Posterior cingulate gyrus (tissue), 11 donors: ENCODE results near the gene CREM.

Experiments
- DNase-seq, 10 donors: peaks; one replicate each; pipeline versions ENCODE4 v3.0.0 to v3.0.0-alpha.2; 2020 to 2021; ENCODE audit warnings: mixed read lengths in 3 of 10
- intact Hi-C: fragments of 100-400 bp; cut with DNase I; formaldehyde crosslinking; loops from one replicate; pipeline ENCODE4 v1.15.1; 2023

The CREM gene

DNA sequence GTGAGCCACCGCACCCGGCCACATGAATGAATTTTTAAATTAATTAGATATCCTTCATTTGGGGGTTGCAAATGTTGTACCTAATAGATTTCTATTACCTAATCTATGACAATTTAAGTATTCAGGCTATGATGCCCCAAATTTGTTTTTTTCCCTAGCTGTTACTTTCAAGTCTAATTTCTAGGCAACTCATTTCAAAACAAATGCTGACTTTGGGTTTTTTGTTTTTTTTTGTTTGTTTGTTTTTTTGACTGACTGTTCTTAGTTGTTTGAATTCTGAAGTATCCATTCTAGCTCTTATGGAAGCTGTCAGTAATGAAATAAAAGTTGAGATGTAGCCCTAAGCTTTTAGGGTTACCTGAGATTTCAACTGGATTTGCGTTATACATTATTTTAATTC, 62.3 kb downstream of the CREM start:
- DNase-seq = no peak
- intact Hi-C loops = no loop called here

DNA sequence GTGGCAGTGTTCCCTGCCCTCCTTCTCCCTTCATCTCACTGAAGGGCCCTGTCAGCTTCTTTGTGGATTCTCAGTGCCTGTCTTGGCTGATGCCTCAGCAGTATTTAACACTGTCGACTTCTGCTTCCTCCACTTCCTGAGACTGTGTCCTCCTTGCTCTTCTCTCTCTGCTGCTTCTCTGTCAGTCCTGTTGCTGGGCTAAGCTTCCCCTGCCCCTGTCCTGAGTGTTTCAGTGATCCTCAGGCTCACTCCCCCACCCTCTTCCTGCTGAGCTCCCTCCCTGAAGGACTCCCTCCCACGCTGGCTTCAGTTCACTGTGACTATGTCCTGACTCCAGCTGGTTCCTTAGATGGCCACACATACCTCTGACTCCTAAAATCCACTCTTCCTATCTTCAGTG, 64.9 kb downstream of the CREM start:
- intact Hi-C loops = no loop called here
- DNase-seq = no peak

DNA sequence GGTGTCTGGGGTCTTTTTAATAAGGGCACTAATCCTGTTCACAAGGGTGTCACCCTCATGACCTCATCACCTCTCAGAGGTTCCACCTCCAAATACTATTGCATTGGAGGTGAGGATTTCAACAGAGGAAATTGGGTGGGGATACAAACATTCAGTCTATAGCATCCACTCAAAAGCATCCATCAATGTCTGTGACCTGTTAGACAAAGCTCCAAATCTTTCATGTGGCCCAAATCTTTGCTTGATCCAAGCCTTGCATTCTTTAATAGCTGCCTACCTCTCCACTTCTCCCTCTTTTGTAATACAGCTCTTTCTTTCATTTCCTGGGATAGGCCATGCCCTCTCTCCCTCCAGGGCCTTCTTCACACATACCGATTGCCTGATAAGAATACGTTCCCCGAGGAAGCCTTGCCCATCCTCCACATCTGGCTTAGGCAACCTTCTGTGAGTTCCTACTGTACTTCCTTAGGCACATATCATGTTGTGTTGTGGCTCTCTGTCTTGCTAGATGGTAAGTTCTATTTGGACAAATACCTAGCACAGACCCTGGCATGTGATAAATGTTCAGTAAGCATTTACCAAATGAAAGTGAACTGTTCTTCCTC, 66.1 kb downstream of the CREM start:
- intact Hi-C loops = no loop called here

DNA sequence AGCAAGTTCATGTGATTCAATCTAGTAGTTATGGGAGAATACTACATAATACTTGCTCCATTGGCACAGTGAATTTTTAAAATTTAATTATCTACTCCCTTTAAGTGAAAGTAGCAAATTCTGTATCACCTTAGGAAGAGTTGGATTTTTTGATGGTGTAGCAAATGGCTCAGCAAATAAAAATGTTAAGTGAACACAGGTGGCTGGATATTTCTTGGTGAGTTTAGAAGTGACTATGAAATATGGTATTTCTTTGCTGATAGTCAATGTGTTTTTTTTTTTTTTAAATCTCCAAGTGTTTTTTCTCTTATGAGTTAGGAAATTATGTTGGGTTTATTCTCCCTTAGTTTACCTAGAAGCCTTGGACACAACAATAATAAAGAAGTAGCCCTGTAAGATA, 67.8 kb downstream of the CREM start:
- intact Hi-C loops = no loop called here

More for the DNA sequence above, 66.1 kb downstream of the CREM start:
- DNase-seq = no peak

DNA sequence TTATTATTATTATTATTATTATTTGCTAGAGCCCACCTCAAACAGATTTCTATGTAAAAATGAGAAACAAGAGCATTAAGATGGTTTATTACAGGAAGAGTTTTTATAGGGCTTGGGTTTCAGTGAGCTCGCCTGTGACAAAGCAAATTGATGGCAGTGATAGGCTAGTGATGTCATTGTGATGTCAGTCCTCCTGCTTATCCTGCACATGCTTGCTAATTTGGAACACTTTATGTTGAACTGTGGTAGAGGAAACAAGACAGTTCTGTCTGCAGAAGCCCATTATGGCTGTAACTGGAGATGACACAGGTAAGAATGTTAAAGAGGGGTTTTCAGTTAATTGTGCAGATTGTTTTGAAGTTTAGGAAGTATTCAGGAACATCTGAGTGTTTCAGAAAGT, 68.3 kb downstream of the CREM start:
- intact Hi-C loops = no loop called here
- DNase-seq = no peak

More for the DNA sequence above, 67.8 kb downstream of the CREM start:
- no peak for DNase-seq

DNA sequence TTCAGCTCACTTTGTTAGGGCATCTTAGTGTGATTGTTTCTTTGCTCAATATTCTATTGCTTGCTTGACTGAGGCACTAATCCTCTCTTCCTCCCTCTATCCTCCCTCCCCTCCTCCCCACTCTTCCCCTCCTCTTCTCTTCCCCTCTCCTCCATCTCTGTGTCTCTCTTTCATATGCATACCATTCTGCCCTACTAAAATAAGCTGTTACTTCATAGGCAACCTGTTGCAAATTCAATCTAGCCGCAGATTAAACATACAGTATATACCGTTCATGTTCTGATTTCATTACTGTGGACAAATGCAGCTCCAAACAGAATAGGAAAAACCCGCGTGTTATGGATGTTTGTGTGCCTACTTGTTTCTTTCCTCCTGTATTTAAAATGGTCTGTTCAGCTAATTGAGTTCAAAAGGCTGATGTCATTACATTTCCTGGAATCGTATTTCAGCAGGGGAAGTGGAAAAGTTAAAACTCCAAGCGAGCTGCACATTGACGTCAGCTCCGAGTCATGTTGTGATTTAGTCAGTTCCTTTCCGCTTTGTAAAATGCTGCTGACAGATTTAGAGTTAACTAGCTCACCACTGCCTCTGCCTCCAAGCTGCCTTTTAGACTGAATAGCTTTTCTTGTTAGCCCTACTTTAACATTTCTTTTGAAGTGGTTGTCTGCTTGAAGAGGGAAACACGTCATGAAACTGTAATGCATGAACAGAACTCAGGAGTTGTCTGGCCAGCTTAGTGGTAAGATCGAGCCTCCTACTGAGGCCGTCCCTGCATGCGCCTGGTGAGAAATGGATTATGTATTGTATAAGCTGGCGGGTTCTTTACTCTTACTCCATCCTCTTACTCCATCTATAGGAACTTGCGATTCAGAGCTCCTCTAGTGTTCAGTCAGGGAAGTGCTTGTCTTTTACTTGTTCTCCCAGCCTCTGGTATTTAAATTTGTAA, 69.0 kb downstream of the CREM start:
- peak in 1 of 10 donors; percentile 26 for DNase-seq
- intact Hi-C loops = loop anchor here (2.0 kb wide), 1 partner anchor 69 kb away; the partner anchor contains the start of gene CREM

DNA sequence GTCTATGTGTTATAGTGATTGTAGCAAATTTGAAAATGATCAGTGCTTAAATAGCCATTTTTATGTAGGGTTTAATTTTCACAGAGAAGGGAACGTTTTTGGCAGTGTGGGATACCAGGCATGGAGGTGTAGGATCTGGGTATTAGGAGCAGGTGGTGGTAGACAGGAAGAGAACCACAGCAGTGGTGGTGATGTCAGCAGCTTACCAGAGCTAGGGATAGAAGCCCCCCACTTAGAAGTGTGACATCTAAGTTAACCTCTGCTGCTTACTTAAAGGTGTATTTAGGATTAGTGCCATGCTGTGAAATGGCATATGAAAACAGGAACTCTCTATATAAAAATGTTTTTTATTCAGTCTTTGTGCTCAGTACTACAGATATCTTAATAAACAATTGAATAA, 73.8 kb downstream of the CREM start:
- DNase-seq = no peak
- intact Hi-C loops = no loop called here

DNA sequence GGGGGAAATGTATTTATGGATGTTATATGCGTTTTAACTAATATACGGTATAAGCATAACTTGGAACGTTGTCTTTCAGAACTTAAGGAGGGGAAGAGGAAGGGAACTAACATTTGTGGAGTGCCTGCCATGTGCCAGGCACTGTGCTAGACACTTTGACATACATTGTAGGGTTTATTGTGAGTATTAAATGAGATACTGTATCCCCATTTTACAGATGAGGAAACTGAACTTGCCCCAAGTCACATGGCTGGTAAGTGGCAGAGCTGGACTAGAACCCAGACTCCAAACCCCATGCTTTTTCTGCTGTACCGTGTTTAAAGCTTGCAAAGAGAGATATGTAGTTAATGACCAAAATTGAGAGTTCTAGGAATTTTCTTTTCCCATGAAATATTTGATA, 74.6 kb downstream of the CREM start:
- intact Hi-C loops = no loop called here
- DNase-seq = no peak

DNA sequence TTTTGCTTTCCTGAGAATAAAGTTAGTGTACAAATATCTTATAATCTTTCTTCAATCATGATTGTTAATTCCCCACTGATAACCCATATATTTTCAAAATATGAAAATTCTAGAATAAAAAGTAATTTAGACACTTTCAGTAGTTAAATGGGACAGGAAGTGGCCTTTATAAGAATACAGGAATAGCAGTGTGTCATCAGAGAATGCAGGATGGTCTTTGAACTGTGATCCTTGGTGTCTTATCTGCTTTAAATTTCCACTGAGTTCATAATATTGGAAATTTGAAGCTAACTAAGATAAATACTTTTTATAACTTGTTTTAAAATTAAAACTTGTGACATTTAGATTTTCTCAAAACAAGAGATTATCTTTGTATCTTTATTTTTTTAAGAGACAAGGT, 75.4 kb downstream of the CREM start:
- DNase-seq = no peak
- intact Hi-C loops = no loop called here

DNA sequence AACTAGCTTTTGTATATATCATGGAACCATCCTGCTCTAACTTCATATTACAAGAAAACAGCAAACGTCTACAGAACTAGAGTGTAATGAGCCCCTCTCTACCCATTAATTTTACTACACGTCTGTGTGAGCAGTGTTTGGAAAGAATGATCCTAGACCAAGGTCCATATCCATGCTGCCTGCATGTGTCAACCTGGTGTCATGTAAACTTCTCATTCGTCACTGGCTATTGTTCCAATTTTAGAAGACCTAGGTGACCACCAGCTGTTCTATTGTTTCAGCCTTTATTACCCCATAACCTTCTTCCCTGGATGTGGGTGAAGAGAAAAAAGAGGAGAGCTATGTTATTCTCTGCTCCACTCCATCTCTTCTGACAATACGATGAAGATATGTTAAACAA, 77.1 kb downstream of the CREM start:
- intact Hi-C loops = no loop called here
- DNase-seq = no peak

DNA sequence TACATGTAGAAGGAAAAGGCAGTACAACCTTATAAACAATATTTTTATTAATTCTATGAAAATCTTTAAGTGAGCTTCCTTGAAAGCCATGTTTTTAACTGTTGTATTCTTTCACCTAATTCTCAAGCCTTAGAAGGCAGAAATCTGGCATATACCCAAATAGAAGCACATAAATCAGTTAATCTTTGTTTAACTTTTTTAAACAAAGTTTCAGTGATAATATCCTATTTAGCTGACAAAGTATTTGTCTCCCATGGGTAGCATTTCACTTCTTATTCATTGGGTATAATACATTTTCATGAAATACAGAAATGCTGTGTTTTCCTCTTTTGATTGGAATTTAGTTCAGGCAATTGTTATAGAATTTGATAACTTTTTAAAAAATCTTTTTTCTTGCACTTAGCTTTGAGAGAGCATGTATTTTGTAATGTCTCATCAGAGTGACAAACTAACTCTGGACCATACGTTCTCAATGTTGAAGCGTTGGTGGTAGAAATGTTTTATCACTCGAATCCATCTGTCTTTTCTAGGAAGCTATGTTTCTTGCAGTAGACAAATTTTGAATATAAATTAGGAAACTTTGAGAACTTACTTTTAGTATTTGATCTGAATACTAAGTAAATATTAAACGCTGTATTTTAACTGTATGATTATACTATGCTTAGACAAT, 78.1 kb downstream of the CREM start:
- DNase-seq = no peak
- intact Hi-C loops = no loop called here

DNA sequence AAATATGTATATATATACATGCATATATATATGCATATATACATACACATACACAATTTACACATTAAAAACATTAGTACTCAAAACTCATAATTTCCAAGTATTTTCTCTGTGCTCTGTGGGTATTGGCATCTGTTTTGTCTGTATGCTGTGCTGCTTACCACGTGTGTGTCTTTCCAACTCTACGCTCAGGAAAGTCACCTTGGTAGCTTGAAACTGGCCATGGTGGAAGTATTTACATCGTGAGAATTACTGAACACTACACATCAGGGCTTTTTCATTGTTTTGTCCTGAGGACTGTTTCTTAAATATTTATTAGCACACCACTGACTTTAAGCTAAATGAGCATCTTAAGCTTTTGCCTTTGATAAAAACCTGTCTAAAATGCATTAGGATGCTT, 79.6 kb downstream of the CREM start:
- intact Hi-C loops = no loop called here
- DNase-seq = no peak

DNA sequence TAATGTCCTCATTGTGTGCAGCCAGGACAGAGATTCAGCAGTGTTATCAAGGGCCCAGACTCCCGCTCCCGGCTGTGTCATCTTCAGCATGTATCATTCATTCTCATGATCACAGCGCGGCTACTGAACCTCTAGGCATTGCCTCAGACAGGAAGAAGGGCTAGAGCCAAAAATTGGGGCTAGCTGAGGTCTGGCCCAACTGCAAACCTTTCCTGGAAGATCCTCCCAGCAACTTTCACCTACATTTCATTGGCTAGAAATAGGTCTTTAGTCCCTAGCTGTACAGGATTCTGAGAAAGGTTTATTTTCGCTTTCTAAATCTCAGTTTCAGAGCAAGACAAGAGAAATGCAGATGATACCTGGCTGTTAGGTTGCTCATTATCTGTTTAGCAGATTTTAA, 81.9 kb downstream of the CREM start:
- DNase-seq = no peak
- intact Hi-C loops = no loop called here

DNA sequence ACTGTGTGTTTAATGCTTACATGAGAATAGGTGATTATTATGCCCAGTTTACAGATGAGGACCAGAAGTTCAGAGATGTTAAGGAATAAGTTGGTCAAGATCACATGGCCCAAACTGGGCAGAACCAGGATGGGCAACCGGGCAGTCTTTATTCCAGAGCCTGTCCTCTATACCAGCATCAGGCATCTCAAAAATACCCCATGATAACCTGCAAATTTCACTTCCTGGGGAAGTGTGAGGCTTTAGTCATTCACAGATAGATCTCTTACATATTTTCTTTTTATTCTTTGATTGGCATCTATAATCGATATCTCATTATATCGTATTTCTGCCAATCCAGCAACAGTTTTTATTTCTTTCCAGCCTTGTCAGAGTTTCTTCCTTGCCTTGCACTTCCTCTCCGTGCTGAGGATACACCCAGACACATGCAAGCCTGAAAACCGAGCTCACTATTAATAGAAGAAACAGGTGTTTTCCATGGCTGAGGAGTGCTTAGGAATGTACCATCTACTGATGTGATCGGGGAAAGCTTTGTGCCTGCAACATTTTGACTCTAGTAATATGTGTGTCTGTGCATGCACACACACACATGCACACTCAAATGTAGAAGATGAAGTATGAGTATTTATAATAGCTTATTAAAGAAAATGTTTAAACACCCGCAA, 82.4 kb downstream of the CREM start:
- no peak for DNase-seq
- intact Hi-C loops = no loop called here

DNA sequence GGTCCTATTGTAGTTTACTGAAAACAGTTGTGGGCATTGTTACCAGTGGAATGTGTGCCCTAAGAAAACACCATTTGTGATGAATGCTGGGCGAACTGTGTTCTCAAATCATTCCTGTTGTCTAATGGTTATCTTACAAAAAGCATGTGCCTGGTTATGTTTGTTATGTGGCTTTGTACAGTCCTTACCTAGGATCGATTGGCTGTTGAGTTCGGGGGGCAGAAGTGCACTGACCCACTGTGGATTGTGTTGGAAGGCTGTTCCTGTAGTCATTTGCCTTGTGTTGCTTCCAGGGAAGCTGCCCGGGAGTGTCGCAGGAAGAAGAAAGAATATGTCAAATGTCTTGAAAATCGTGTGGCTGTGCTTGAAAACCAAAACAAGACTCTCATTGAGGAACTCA, 84.3 kb downstream of the CREM start:
- intact Hi-C loops = no loop called here
- no peak for DNase-seq

DNA sequence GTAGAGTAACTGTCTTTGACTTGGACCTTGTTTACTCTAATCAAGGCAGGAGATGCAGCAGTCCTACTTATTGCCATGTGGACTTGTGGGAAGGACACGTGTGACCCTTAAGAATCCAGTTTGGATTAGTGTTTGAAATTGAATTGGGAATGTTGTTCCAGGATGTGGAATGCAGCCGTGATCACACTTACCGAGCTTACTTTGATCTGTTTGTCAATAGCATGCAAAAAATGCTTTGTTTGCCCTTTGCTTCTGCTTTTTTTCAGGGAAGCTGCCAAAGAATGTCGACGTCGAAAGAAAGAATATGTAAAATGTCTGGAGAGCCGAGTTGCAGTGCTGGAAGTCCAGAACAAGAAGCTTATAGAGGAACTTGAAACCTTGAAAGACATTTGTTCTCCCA, 84.7 kb downstream of the CREM start:
- DNase-seq = no peak
- intact Hi-C loops = no loop called here

DNA sequence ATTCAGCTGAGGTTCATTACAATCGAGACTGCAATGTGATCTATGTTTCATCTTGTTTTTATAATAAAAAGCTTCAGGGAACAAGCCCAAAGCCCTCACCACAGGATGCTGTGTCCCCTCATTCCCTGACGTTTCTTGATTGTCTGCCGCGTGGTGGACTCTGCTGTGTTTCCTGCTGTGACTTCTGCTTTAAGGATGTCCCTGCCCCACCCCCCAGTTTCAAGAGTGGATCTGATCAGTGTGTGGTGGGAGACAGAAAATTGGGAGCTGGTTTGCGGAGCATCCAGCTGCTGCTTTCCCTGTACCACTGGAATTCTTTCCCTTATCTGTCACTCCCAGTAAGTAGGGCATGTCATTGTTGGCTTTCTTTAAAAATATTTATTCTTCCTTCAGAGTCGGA, 86.2 kb downstream of the CREM start:
- intact Hi-C loops = no loop called here

DNA sequence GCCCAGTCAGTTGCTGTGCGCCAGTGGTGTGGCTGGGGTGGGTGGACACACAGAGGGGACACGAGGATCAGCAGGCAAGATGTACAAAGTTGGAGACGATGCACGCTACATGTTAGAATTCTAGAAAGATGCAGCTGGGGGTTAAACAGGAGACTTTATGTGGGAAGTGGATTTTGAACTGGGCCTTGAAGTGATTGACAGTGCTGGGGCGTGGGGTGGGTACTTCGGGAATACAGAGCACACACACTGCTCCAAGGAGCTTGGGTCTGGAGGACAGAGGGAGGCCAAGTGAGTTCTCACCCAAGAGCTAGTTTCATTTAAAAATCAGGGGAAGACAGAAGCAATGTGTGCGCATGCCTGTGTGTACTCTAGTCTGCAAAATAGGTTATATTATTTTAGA, 87.1 kb downstream of the CREM start:
- DNase-seq = no peak
- intact Hi-C loops = no loop called here

More for the DNA sequence above, 86.2 kb downstream of the CREM start:
- no peak for DNase-seq

DNA sequence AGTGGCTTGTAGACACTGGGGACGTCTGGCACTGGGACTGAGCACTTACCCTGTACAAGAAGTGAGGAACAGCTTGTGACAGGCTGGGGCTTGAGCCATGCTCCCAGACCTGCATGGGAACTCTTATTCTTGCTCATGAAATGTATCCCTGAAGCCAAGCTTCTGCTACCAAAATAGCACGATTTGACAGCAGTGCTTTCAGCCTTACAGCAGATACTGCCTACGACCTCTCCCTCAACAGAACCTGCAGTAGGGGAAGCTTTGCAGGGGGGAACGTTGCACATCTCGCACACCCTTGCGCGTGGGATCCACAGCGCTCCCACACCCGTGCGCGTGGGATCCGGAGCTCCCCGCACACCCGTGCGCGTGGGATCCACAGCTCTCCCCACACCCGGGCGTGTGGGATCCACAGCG, 88.0 kb downstream of the CREM start:
- DNase-seq = peak in 7 of 10 donors; percentile 37 to 87 (median 56)
- intact Hi-C loops = no loop called here

DNA sequence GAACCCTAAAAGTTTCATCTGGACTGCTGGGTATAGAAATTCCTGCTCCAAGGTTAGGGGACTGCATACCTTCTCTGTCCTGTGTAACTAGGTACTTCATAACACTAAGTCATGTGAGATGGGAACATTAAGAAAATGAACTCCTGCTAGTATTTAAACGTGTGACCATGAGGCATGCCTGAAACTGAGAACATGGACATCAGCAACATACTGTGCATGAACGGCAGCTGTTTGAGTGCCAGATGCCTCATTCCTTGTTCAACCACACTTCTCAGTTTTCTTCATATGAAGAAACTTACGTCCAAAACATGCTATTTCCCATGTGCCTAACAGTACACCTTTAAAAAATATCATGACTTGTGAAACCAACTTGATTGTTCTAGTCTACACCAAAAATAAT, 88.5 kb downstream of the CREM start:
- intact Hi-C loops = no loop called here
- DNase-seq = no peak
